ENCODE results near the gene CLASRP. TPM values are rescaled to one million over a fixed set of nuclear protein-coding genes. Genes with fewer than 3 reads are reported as not detected.

CLASRP gene
- total RNA-seq, 2 donors from 2014 or later: 153 to 163 TPM

DNA sequence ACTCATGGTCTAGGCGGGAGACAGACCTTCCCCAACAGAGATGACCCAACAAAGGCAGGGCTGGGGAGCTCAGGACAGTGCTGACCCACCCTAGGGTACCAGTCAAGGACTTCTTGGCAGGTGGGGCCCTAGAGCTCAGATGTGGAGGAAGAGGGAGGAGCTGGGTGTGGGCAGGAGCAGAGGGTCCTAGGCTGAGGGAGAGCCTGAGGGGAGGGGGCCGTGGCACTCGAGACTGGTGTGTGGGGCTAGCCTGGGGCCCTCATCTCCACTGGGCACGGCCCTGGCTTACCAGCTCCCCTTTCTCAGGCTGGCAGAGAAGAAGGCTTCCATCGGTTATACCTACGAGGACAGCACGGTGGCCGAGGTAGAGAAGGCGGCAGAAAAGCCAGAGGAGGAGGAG, 18.6 kb downstream of the CLASRP start:
- DNase-seq: no peak
- Mint-ChIP-seq H3K4me1 (peaks cover 15% of the 10 kb centered on the region), H3K27ac (no peak overlapping the region), H3K27me3 (no peaks in the 10 kb centered on the region), H3K36me3 (ENCODE audit: low read depth) (peaks cover 18% of the 10 kb centered on the region), H3K4me3 (no peak overlapping the region)
- no peak for ATAC-seq
- H3K9me3 ChIP-seq (ENCODE audit: control insufficient read depth, low read length, poor library complexity, severe bottlenecking): no peaks in the 10 kb centered on the region

DNA sequence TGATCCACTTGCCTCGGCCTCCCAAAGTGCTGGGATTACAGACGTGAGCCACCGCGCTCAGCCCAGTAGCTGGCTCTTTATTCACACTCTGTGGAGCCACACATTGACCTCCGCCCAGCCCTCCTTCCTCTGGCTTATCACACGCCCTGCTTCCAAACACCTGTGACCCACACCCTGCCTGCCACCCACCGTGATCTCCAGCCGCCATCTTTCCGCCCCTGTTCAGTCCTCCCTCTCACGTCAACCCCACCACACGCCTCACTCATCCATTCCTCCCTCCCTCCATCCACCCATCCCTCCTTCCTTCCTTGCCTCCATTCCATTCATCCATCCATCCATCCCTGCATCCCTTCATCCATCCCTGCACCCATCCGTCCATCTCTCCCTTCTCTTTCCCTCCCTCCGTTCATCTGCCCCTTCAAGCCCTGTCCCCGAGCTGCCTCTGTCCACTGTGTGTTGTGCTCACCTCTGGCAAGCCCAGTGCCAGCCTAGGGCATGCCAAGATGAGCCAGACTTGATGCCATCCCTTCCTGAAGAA, 19.8 kb downstream of the CLASRP start:
- Mint-ChIP-seq H3K4me3 (peak overlapping the region; percentile 62), H3K27me3 (no peaks in the 10 kb centered on the region), H3K4me1 (peaks cover 15% of the 10 kb centered on the region), H3K36me3 (ENCODE audit: low read depth) (peaks cover 18% of the 10 kb centered on the region), H3K27ac (peak overlapping the region; percentile 27)
- H3K9me3 ChIP-seq (ENCODE audit: control insufficient read depth, low read length, poor library complexity, severe bottlenecking): no peaks in the 10 kb centered on the region
- DNase-seq (no peak), ATAC-seq (no peak)

DNA sequence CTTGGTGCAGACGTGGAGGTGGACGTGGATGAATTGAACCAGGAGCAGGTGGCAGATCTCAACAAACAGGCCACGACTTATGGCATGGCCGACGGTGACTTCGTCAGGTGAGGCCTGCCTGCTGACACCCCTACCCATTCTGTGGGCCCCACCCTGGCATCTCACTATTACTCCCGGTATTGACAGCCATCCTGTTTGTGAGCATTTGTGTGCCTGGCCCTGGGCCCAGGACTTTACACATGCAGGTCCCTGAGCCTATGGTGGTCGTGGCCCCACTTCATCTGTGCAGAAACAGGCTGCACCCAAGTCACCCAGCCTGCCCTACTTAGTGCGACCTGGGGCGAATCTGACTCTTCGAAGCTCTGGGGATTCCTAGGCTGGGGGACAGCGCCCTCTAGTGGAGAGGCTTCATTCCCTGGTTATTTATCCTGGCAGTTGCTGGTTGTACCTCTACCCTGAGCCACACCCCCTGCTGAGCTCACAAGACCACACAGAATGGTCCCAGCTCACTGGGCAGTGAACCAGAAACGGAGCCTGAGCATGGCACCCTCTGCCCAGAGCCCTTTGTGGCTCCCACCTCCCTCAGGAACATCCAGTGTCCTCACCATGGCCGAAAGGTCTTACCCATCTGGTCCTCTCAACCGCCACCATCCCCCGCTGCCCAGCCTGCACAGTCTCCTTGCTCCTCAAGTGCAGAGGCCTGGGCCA, 20.6 kb downstream of the CLASRP start:
- no peaks in the 10 kb centered on the region for H3K9me3 ChIP-seq (ENCODE audit: control insufficient read depth, low read length, poor library complexity, severe bottlenecking)
- Mint-ChIP-seq H3K4me3 (no peak overlapping the region), H3K27me3 (no peaks in the 10 kb centered on the region), H3K27ac (peak overlapping the region; percentile 27), H3K4me1 (peaks cover 15% of the 10 kb centered on the region), H3K36me3 (ENCODE audit: low read depth) (peaks cover 18% of the 10 kb centered on the region)
- DNase-seq (peak; percentile 65 to 88 (median 67)), ATAC-seq (peak; percentile 89)

DNA sequence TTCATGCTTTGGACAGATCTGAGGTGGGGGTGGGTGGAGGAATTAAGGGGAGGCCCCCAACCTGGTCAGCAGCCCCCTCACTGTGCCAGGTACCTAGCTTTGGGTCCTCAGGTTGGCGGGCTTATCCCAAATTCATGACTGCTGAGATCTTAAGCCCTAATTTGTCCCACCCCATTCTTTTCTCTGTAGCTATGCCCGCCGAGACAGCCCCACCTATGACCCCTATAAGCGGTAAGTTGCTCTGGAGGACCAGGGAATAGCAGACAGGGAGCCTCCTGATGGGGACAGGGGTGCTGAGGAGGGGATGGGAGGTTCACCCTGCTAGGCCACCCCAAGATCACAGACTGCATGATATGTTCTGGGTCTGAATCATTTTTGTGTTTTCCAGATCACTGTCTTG, 23.1 kb downstream of the CLASRP start:
- H3K4me3 Mint-ChIP-seq: no peak overlapping the region
- ATAC-seq: no peak
- peaks cover 16% of the 10 kb centered on the region for H3K36me3 Mint-ChIP-seq (ENCODE audit: low read depth)
- DNase-seq: no peak
- H3K27ac Mint-ChIP-seq: no peak overlapping the region
- peaks cover 13% of the 10 kb centered on the region for H3K4me1 Mint-ChIP-seq
- H3K27me3 Mint-ChIP-seq: no peaks in the 10 kb centered on the region
- H3K9me3 ChIP-seq (ENCODE audit: control insufficient read depth, low read length, poor library complexity, severe bottlenecking): no peaks in the 10 kb centered on the region

DNA sequence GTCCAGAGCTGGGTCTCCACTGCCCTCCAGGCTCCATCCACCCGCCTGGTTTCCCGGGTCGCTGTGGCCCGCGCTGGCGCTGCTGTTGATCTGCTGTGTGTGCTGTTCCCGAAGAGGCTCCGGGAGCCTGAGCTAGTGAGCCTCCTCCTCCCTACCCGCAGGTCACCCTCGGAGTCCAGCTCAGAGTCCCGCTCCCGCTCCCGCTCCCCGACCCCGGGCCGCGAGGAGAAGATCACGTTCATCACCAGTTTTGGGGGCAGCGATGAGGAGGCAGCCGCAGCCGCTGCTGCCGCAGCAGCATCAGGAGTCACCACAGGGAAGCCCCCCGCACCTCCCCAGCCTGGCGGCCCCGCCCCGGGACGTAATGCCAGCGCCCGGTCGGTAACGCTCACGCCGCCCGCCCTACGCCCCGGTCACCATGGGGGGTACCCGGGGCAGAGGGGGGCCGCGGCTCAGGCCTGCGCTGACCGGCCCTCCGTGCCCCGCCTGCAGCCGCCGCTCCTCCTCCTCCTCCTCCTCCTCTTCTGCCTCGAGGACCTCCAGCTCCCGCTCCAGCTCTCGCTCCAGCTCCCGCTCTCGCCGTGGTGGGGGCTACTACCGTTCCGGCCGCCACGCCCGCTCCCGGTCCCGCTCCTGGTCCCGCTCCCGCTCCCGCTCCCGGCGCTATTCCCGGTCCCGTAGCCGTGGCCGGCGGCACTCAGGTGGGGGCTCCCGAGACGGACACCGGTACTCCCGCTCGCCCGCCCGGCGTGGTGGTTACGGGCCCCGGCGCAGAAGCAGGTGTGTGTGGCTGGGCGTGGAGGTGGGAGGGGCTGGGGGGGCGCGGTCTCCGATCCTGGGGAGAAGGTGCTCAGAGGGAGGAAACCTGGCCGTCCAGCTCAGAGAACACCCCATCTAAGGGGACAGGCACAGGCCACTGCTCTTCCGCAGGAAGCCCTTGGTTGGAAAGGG, 25.3 kb downstream of the CLASRP start:
- H3K9me3 ChIP-seq (ENCODE audit: control insufficient read depth, low read length, poor library complexity, severe bottlenecking): no peaks in the 10 kb centered on the region
- H3K36me3 Mint-ChIP-seq (ENCODE audit: low read depth): peaks cover 3% of the 10 kb centered on the region
- H3K27me3 Mint-ChIP-seq: no peaks in the 10 kb centered on the region
- DNase-seq (no peak), ATAC-seq (no peak)
- H3K27ac Mint-ChIP-seq: no peak overlapping the region
- peaks cover 3% of the 10 kb centered on the region for H3K4me1 Mint-ChIP-seq
- H3K4me3 Mint-ChIP-seq: no peak overlapping the region

DNA sequence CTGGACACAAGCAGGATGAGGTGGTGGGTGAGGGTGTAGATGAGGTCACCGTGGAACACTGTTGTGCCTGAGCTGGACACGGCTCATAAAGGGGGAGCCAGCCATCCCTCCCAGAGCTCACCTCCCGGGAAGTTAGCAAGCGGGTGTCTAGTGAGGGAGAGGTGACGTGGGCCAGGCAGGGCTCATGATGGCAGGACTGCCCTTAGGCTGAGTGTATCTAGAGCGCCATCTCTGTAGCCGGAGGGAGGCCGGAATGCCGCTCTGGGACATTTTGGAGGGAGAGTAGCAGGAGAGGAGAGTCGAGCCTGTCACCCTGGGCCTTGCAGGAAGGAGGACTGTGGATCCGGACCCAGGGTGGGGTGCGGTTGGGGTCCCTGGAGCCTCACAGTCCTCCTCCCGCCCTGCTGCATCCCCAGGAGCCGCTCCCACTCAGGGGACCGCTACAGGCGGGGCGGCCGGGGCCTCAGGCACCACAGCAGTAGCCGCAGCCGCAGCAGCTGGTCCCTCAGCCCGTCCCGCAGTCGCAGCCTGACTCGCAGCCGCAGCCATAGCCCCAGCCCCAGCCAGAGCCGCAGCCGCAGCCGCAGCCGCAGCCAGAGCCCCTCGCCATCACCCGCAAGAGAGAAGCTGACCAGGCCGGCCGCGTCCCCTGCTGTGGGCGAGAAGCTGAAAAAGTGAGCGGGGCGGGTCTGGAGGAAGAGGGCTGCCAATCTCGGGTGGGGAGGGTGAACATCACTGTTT, 28.2 kb downstream of the CLASRP start:
- ATAC-seq (no peak), DNase-seq (no peak)
- no peak overlapping the region for H3K27ac Mint-ChIP-seq
- no peaks in the 10 kb centered on the region for H3K27me3 Mint-ChIP-seq
- H3K36me3 Mint-ChIP-seq (ENCODE audit: low read depth): peaks cover 2% of the 10 kb centered on the region
- H3K9me3 ChIP-seq (ENCODE audit: control insufficient read depth, low read length, poor library complexity, severe bottlenecking): no peaks in the 10 kb centered on the region
- no peak overlapping the region for H3K4me3 Mint-ChIP-seq
- no peaks in the 10 kb centered on the region for H3K4me1 Mint-ChIP-seq

DNA sequence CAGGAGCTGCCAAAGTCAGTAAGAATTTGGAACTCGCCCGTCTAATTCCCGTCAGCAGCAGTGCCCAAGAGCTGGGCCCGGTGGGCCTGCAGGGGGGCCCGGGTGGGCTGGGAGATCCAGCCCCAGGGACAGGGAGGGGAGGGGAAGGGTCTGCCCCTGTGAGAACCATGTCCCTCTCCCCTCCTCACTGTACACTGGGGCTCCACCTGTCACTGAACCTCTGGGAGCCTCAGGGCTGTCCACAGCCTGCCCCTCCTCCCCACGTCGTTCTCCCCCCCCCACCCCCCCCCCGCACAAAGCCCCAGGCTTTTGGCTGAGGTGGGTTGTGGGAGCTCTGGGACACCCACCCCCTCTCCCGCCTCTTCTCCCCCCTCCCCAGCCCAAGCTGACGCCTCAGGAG, 29.2 kb downstream of the CLASRP start:
- Mint-ChIP-seq H3K27ac (no peak overlapping the region), H3K4me1 (no peaks in the 10 kb centered on the region), H3K36me3 (ENCODE audit: low read depth) (peaks cover 2% of the 10 kb centered on the region), H3K27me3 (no peaks in the 10 kb centered on the region), H3K4me3 (no peak overlapping the region)
- no peak for ATAC-seq
- H3K9me3 ChIP-seq (ENCODE audit: control insufficient read depth, low read length, poor library complexity, severe bottlenecking): no peaks in the 10 kb centered on the region
- no peak for DNase-seq

DNA sequence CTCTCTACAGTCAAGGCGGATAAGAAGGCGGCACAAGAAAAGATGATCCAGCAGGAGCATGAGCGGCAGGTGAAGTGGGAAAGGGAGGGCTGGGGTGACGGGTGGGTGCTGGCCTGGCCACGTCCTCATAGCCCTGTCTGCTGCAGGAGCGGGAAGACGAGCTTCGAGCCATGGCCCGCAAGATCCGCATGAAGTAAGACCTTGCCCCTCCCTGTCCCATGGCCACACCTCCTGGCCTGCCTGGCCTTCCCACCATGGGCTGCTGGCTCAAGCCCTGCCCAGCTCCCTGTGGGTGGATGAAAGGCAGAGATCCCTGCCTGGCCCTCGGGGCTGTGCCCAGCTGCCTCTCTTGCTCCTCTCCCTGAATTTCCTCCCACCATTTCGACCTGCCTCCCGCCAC, 30.2 kb downstream of the CLASRP start:
- no peaks in the 10 kb centered on the region for H3K4me1 Mint-ChIP-seq
- H3K27ac Mint-ChIP-seq: peak overlapping the region; percentile 49
- ATAC-seq: no peak
- H3K27me3 Mint-ChIP-seq: no peaks in the 10 kb centered on the region
- peak overlapping the region; percentile 36 for H3K4me3 Mint-ChIP-seq
- DNase-seq: no peak
- H3K9me3 ChIP-seq (ENCODE audit: control insufficient read depth, low read length, poor library complexity, severe bottlenecking): no peaks in the 10 kb centered on the region
- peaks cover 2% of the 10 kb centered on the region for H3K36me3 Mint-ChIP-seq (ENCODE audit: low read depth)

DNA sequence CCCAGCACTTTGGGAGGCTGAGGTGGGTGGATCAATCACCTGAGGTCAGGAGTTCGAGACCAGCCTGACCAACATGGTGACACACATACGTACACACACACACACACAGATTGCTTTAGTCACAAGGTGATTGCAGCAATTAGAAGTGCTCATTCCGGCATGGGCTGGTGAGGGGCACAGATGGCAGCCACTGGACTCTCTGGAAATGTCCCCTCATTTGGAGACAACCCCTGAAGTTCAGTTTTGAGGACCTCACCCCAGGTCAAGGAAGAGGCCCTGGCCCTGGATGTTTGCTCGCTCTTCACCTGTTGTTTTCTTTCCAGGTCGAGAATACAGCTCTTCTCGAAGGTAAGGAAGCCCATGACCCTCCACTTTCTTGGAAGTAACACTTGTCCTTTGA, 31.4 kb downstream of the CLASRP start:
- Mint-ChIP-seq H3K4me3 (no peak overlapping the region), H3K4me1 (no peaks in the 10 kb centered on the region), H3K27me3 (no peaks in the 10 kb centered on the region), H3K36me3 (ENCODE audit: low read depth) (peaks cover 2% of the 10 kb centered on the region), H3K27ac (no peak overlapping the region)
- H3K9me3 ChIP-seq (ENCODE audit: control insufficient read depth, low read length, poor library complexity, severe bottlenecking): no peaks in the 10 kb centered on the region
- DNase-seq: no peak
- ATAC-seq: no peak

DNA sequence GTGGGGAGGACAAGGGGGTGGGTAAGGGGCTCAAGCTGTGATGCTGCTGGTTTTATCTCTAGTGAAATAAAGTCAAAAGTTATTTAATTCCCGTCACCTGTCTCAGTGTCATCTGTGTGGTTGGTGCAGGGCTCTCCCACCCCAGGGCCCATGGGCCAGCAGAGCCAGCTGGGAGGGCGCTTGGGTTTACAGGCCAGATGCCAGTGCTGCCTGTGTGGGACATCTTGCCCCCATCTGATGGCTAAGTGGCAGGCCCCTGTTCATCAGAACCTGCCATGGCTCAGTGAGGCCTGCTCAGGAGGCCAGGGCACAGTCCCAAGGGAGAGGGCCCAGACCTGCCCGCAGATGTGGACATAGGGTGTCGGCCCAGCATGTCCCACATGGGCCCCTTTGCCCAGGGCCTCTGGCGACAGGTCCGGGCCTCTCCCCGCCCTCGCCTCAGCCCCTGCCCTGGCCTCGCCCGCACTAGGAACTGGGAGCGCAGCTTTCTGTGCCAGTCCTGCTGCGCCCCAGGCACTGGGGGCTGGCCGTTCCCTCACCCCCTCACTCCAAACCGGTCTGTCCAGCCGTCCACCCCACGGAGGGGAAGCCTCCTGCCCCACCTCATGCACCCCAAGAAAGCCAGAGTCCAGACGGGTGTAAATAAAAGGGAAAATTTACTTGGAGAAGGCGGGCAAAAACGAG, 32.2 kb downstream of the CLASRP start:
- no peak for DNase-seq
- H3K4me1 Mint-ChIP-seq: no peaks in the 10 kb centered on the region
- H3K27ac Mint-ChIP-seq: no peak overlapping the region
- no peaks in the 10 kb centered on the region for H3K9me3 ChIP-seq (ENCODE audit: control insufficient read depth, low read length, poor library complexity, severe bottlenecking)
- H3K4me3 Mint-ChIP-seq: no peak overlapping the region
- no peak for ATAC-seq
- no peaks in the 10 kb centered on the region for H3K27me3 Mint-ChIP-seq
- peaks cover 2% of the 10 kb centered on the region for H3K36me3 Mint-ChIP-seq (ENCODE audit: low read depth)

DNA sequence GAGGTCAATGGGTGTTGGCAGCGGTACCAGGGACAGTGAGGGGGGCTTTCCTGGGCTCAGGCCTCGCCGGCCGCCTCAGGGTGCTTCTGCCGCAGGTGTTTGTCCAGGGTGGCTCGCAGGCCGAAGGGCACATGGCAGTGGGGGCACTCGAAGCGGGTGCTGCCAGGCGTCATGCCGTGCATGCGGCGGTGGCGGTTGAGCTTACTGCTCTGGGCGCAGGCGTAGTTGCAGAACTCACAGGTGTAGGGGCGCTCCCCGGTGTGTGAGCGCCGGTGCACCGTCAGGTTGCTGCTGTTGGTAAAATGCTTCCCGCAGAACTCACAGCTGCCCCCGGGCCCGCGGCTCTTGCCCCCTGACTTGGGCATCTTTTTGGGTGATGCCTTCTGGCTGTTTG, 32.7 kb downstream of the CLASRP start:
- Mint-ChIP-seq H3K4me1 (peaks cover 1% of the 10 kb centered on the region), H3K27ac (no peak overlapping the region), H3K27me3 (no peaks in the 10 kb centered on the region), H3K4me3 (no peak overlapping the region), H3K36me3 (ENCODE audit: low read depth) (peaks cover 2% of the 10 kb centered on the region)
- DNase-seq (no peak), ATAC-seq (no peak)
- H3K9me3 ChIP-seq (ENCODE audit: control insufficient read depth, low read length, poor library complexity, severe bottlenecking): no peaks in the 10 kb centered on the region

DNA sequence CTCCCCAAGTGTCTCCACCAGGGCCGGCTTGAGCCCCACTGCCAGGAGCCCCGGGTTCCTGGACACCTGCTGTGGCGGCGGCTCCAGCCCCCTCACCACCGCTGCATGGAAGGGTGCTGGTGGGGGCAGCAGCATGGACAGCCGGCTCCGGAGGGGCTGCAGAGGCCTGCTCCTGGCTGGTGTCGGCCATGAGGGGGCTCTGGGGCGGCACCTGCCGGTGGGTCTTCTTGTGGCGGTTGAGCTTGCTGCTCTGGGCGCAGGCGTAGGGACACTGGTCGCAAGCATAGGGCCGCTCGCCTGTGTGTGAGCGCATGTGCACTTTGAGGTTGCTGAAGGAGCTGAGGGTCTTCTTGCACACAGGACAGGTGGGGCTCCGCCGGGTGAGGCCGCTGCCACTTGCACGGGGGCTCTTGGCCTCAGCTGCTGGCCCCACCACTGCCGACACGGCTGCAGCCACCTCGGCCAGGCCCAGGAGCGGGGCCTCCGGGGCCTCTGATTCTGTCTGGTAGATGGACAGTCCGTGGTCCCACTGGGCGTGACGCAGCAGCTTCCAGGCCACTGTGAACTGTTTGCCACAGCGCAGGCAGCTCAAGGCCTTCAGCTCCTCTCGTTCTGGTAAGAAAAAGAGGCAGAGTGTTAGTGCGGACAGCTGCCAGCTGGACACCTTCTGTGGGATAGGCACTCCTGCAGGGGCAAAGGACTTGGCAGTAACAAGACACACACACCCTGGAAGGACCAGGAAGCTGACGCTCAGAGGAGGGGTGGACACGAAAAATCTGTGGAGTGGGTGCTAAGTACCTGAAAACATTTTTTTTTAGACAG, 33.3 kb downstream of the CLASRP start:
- peaks cover 7% of the 10 kb centered on the region for H3K4me1 Mint-ChIP-seq
- no peak overlapping the region for H3K27ac Mint-ChIP-seq
- no peak overlapping the region for H3K4me3 Mint-ChIP-seq
- H3K9me3 ChIP-seq (ENCODE audit: control insufficient read depth, low read length, poor library complexity, severe bottlenecking): no peaks in the 10 kb centered on the region
- DNase-seq: no peak
- no peak for ATAC-seq
- peaks cover 2% of the 10 kb centered on the region for H3K36me3 Mint-ChIP-seq (ENCODE audit: low read depth)
- H3K27me3 Mint-ChIP-seq: no peaks in the 10 kb centered on the region
